Measurements from ENCODE around the gene GSTA4. TPM values are rescaled to one million over a fixed set of nuclear protein-coding genes. Genes with fewer than 3 reads are reported as not detected.
"Not testable (repeated sequence)": the region's sequence is repeated elsewhere in the genome, so short reads cannot be mapped to it uniquely, and the experiment has no call there.

Gene GSTA4
- polyA plus RNA-seq, 6 donors from 2014 or later, result 6.7 to 16.1 (median 8.3) TPM

DNA sequence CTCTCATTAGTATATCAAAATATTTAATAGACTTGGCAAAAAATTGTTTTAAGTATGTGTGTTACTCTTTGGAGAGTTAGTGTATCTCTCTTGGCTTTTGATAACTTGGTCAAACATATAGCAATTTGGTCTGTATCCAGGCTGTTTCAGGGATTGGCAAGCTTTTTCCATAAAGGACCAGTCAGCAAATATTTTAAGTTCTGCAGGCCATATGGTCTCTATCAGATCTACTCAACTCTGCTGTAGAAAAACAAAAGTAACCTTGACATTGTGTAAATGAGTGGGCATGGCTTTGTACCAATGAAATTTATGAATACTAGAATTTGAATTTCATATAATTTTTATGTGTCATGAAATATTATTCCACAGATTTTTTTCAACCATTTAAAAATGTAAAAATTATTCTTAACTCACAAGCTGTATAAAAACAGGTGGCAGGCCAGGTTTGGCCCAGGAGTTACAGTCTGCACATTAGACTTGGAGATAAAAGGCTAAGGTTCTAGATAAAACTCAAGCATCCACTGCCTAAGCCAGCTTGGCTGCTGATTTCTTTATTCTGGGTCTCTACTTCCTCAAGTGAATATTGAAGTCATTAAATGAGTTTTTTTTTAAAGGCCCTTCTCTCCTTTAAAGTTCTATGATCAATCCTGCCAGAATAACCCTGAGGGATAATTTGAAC, 13.7 kb downstream of the GSTA4 start:
- Mint-ChIP-seq H3K36me3 (no peaks in the 10 kb centered on the region), H3K27me3 (no peaks in the 10 kb centered on the region), H3K4me3 (no peak overlapping the region), H3K4me1 (peaks cover 36 to 40% (median 39%) of the 10 kb centered on the region in 3 donors), H3K9me3 (no peaks in the 10 kb centered on the region), H3K27ac (no peak overlapping the region)
- no peak for ATAC-seq (ENCODE audit: low read depth in 2 of 2)
- no peak for DNase-seq

DNA sequence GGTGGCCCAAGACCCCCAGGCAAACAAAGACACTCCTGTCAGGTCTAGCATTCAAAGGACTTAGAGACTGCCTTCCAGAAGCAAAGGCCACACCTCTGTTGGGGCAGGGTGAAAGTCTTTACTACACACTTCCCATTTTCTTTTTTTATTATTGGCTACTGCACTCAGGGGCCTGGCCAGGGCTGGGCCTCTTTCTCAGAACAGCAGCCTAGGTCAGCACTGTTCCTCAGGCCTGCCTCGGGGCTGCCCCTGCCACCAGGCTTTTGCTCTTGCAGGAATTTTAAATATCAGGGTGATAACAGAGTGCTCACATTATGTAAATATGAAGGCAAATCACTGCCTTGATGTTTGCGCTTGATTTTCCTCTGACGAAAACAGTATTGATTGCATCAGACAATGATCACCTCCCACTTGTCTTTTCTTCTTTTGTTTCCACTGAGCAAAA, 18.5 kb downstream of the GSTA4 start:
- H3K36me3 Mint-ChIP-seq, result no peaks in the 10 kb centered on the region
- DNase-seq (peak; percentile 37), ATAC-seq (ENCODE audit: low read depth in 2 of 2) (peak in 1 of 2 donors; percentile 88)
- H3K4me3 Mint-ChIP-seq, result peak overlapping the region in 3 of 8 donors; percentile 23 to 57 (median 48)
- no peaks in the 10 kb centered on the region for H3K9me3 Mint-ChIP-seq
- no peaks in the 10 kb centered on the region for H3K27me3 Mint-ChIP-seq
- H3K4me1 Mint-ChIP-seq, result peaks cover 11 to 23% (median 13%) of the 10 kb centered on the region in 3 donors
- peak overlapping the region in 2 of 6 donors; percentile 8 to 30 for H3K27ac Mint-ChIP-seq

DNA sequence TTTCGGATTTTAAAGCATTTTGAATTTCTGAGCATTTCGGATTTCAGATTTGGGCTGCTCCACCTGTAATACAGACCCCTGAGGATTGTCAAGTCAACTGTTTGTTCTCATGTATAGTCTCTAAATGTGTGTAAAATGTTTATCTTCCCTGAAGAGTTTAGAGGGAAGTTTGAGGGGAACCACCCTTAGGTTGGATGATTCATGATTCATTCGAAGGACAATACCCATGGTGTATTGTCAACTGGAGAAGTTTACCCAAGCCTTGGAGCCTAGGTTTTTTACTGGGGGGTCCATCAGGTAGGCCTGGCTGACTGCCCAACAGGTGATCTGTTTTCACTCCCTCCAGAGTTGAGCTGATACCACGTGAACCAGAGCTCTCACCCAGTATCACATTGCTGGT, 18.9 kb downstream of the GSTA4 start:
- no peak for DNase-seq
- ATAC-seq (ENCODE audit: low read depth in 2 of 2), result no peak
- no peaks in the 10 kb centered on the region for H3K27me3 Mint-ChIP-seq
- H3K4me3 Mint-ChIP-seq, result peak overlapping the region in 1 of 8 donors; percentile 48
- no peaks in the 10 kb centered on the region for H3K9me3 Mint-ChIP-seq
- H3K36me3 Mint-ChIP-seq, result no peaks in the 10 kb centered on the region
- H3K27ac Mint-ChIP-seq, result peak overlapping the region in 1 of 6 donors; percentile 30
- peaks cover 11 to 23% (median 13%) of the 10 kb centered on the region in 3 donors for H3K4me1 Mint-ChIP-seq

DNA sequence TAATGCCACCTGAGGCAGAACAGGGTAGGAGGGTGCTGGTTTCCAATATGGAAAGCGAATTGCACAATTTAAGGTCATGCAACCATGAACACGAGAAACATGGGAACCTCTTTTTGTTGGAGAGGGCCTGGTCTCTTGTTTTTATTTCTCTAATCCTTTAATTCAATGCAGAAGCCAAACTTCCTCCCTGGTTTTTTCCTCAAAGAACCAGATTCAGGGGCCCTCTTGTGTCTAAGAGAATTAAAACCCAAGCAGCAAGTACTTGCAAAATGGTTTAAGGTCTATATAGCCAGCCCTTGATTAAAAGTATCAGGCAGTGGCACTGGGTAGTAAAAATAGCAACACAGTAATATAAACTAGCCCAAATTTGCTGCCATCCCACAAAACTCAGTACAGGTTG, 19.5 kb downstream of the GSTA4 start:
- Mint-ChIP-seq H3K27me3 (no peaks in the 10 kb centered on the region), H3K9me3 (no peaks in the 10 kb centered on the region), H3K36me3 (no peaks in the 10 kb centered on the region), H3K4me3 (no peak overlapping the region), H3K27ac (no peak overlapping the region), H3K4me1 (peaks cover 11 to 23% (median 13%) of the 10 kb centered on the region in 3 donors)
- ATAC-seq (ENCODE audit: low read depth in 2 of 2), result no peak
- DNase-seq, result no peak

DNA sequence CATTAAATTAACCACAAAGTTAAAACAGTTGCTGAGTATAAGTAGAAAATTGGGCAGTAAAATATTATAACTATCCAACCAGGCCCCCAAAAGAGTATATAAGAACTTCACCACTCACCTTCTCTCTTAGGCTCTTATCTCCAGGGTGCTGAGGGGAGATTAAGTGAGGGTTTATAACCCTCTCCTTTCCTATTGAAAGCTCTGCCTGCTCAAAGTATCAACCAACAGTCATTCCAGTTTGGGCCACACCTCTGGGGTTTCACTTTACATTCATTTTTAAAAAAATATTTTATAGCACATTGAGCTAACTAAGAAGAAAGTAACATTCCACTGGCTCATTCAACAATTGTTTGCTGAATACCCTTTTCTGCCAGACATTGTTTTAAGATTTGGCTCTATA, 22.1 kb downstream of the GSTA4 start:
- Mint-ChIP-seq H3K9me3 (no peaks in the 10 kb centered on the region), H3K4me1 (peaks cover 11 to 35% (median 16%) of the 10 kb centered on the region in 3 donors), H3K27me3 (no peaks in the 10 kb centered on the region), H3K36me3 (no peaks in the 10 kb centered on the region), H3K4me3 (no peak overlapping the region), H3K27ac (no peak overlapping the region)
- ATAC-seq (ENCODE audit: low read depth in 2 of 2) (no peak), DNase-seq (no peak)

DNA sequence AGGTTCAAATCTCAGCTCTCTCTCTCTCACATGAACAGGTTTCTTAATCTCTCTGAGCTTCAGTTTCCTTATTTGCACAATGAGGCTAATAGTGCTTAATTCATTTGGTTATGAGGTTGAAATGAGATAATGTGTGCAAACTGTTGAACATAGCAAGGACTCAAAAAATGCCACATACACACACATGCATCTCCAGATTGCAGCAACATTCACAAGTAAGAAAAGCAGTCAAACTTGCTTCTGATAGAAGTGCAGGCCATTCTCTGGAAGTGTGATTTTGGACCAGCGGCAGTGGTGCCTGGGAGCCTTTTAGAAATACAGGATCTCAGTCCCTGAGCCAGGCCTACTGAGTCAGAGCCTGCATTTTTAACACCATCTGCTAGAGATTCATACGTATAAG, 25.7 kb downstream of the GSTA4 start:
- Mint-ChIP-seq H3K36me3 (no peaks in the 10 kb centered on the region), H3K4me3 (no peak overlapping the region)
- no peak for ATAC-seq (ENCODE audit: low read depth in 2 of 2)

DNA sequence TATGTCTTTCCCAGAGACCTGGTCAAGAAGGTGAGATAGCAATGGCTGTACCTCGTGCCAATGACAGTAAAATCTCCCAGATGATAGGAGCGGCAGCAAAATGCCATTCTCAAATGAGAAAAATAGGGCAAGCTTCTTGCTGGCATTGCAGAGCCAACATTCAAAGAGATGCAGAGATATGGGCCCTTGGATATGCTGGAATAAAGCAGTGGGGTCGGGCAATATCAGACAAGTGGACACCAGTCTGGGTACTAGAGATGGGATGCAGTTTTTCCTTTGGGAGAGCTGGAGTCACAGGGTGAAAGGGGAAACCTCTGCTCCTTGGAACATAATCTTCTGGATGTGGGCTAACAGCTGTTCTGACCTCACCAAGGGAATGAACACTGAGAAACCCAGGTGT, 29.0 kb downstream of the GSTA4 start:
- H3K36me3 Mint-ChIP-seq, result no peaks in the 10 kb centered on the region
- no peak overlapping the region for H3K27ac Mint-ChIP-seq
- H3K9me3 Mint-ChIP-seq, result peaks cover 0 to 2% (median 0%) of the 10 kb centered on the region in 7 donors
- peaks cover 0 to 12% (median 3%) of the 10 kb centered on the region in 3 donors for H3K4me1 Mint-ChIP-seq
- H3K4me3 Mint-ChIP-seq, result no peak overlapping the region
- ATAC-seq (ENCODE audit: low read depth in 2 of 2) (no peak), DNase-seq (no peak)
- peaks cover 0 to 9% (median 3%) of the 10 kb centered on the region in 3 donors for H3K27me3 Mint-ChIP-seq

More for the DNA sequence above, 25.7 kb downstream of the GSTA4 start:
- Mint-ChIP-seq H3K4me1 (peaks cover 1 to 16% (median 3%) of the 10 kb centered on the region in 3 donors), H3K9me3 (no peaks in the 10 kb centered on the region), H3K27ac (no peak overlapping the region), H3K27me3 (no peaks in the 10 kb centered on the region)
- no peak for DNase-seq

DNA sequence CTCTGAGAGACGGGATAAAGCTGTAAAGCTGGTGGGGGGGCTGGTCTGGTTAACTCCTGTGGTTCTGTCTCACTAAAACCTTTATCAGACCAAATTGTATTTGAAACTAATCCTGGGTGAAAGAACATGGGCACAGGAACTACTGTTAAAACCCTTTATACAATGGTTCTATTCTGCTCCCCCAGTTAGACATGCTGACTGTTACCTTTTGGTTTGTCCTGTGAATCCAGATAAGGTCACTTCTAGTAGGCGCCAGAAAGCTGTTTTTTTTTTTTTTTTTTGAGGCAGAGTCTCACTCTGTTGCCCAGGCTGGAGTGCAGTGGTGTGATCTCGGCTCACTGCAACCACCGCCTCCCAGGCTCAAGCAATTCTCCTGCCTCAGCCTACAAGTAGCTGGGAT, 29.7 kb downstream of the GSTA4 start:
- Mint-ChIP-seq H3K36me3 (no peaks in the 10 kb centered on the region), H3K9me3 (peaks cover 0 to 2% (median 0%) of the 10 kb centered on the region in 7 donors), H3K27ac (no peak overlapping the region), H3K4me1 (peaks cover 0 to 12% (median 3%) of the 10 kb centered on the region in 3 donors), H3K4me3 (no peak overlapping the region), H3K27me3 (peaks cover 0 to 9% (median 3%) of the 10 kb centered on the region in 3 donors)
- ATAC-seq (ENCODE audit: low read depth in 2 of 2), result no peak
- DNase-seq, result no peak

DNA sequence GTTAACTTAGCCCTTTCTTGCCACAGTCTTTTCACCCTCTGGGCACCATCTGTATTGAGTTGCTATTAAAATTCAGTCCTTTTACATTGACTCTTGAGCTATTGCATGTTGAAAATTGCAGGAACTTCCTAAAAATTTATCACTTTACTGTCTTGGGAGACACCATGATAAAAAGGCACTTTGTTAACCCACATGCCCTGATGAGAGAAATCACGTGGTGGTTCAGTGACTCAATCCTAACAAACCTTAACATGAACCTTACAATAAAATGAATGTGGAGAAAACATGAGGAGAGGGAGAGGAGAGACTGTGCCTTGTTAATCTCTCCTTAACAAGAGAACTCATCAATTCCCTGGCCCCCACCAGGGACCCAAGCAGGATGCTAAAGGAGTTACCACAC, 30.8 kb downstream of the GSTA4 start:
- H3K27me3 Mint-ChIP-seq, result peaks cover 0 to 9% (median 3%) of the 10 kb centered on the region in 3 donors
- H3K36me3 Mint-ChIP-seq, result no peaks in the 10 kb centered on the region
- H3K4me3 Mint-ChIP-seq, result no peak overlapping the region
- H3K27ac Mint-ChIP-seq, result no peak overlapping the region
- peaks cover 0 to 2% (median 1%) of the 10 kb centered on the region in 3 donors for H3K4me1 Mint-ChIP-seq
- ATAC-seq (ENCODE audit: low read depth in 2 of 2), result no peak
- peaks cover 0 to 2% (median 0%) of the 10 kb centered on the region in 7 donors for H3K9me3 Mint-ChIP-seq
- DNase-seq, result no peak

DNA sequence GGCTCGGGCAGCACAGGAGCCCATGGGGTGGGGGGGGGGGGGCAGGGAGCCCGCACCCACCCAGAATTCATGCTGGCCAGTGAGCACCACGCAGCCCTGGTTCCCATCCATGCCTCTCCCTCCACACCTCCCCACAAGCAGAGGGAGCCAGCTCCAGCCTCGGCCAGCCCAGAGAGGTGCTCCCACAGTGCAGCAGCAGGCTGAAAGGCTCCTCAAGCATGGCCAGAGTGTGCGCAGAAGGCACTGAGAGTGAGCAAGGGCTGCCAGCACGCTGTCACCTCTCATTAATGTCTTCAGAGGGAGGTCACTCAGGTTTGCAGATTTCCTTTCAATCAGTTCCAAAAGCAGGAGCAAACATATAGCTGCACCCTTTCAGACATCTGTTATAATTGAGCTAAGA, 32.4 kb downstream of the GSTA4 start:
- H3K4me1 Mint-ChIP-seq, result no peaks in the 10 kb centered on the region
- no peaks in the 10 kb centered on the region for H3K36me3 Mint-ChIP-seq
- DNase-seq, result no peak
- H3K27ac Mint-ChIP-seq, result no peak overlapping the region
- no peak overlapping the region for H3K4me3 Mint-ChIP-seq
- ATAC-seq (ENCODE audit: low read depth in 2 of 2), result no peak
- peaks cover 0 to 2% (median 0%) of the 10 kb centered on the region in 7 donors for H3K9me3 Mint-ChIP-seq
- H3K27me3 Mint-ChIP-seq, result peaks cover 0 to 9% (median 3%) of the 10 kb centered on the region in 3 donors

DNA sequence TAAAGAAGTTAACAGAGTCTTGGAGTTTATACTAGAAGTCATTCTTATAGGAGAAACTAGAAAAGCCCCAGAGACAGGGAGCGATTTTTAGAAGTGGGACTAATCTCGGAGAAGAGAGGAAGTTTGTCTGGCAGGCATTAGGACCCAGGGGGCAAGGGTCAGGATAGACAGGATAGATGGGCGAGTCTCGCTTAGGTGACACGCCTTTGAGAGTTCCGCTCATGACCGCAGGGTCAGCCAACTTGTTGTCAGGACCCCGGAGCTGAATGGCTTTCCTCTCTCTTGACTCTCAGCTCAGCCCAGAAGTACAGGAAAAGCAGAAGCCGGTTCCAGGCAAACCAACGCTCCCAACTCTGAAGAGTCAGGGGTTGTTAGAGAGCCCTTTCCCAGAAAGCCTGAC, 34.1 kb downstream of the GSTA4 start:
- not testable (repeated sequence) for H3K36me3 Mint-ChIP-seq; ATAC-seq (ENCODE audit: low read depth in 2 of 2); H3K9me3 Mint-ChIP-seq; DNase-seq; H3K4me3 Mint-ChIP-seq; H3K4me1 Mint-ChIP-seq
- H3K27me3 Mint-ChIP-seq, result peaks cover 0 to 14% (median 11%) of the 10 kb centered on the region in 3 donors
- H3K27ac Mint-ChIP-seq, result peak overlapping the region in 1 of 6 donors; percentile 52

DNA sequence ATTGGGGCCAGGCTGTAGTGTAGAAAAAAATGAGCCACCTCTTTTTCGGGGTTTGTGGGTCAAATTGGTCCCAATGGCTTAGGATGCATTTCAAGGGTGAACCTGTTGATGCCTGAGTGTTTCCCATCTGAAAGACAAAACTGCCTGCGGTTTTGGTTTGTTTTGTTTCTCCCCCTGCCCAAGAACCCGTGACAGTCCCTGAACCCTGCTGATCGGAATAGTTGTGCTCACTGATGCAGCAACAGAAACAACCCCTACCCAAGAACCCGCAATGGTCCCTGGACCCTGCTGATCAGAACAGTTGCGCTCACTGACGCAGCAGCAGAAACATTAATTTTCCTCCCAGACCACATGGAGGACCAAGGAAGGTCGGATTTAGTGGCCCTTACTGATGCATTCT, 34.9 kb downstream of the GSTA4 start:
- not testable (repeated sequence) for H3K4me1 Mint-ChIP-seq
- H3K4me3 Mint-ChIP-seq, result peak overlapping the region in 1 of 8 donors; percentile 42

DNA sequence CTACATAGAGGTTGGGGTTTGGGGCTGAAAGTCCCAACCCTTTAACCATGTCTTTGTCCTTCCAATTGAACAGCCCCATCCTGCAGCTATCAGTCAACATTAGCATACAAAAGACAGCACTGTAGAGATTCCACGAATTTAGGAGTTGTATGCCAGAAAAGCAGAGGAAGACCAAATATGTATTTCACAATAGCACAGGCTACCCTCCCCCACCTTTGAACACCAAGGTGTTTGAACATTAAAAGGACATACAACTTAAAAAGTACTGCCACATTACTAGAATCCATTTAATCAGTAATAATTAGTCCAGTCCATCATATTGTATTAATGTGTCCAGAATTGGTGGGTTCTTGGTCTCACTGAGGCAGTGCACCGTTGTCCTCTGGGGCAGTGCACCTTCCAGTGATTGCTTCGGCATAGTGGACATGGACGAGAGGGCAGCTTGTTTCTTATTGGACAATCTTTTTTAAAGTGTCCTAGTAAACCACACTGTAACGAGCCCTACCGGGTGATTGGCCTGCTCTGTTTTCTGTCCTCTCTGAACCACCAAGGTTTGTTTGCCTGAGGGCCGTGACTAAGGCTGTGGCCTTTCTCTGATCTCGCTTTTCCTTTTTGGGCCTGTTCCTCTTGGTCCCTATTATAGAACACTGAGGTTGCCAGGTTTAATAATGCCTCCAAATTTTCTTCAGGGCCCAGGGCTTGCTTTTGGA, 36.4 kb downstream of the GSTA4 start:
- no peak overlapping the region for H3K27ac Mint-ChIP-seq
- H3K4me3 Mint-ChIP-seq, result no peak overlapping the region
- peaks cover 0 to 2% (median 0%) of the 10 kb centered on the region in 7 donors for H3K9me3 Mint-ChIP-seq
- no peaks in the 10 kb centered on the region for H3K4me1 Mint-ChIP-seq
- DNase-seq (no peak), ATAC-seq (ENCODE audit: low read depth in 2 of 2) (no peak)
- H3K27me3 Mint-ChIP-seq, result peaks cover 0 to 14% (median 14%) of the 10 kb centered on the region in 3 donors
- H3K36me3 Mint-ChIP-seq, result no peaks in the 10 kb centered on the region

More for the DNA sequence above, 34.9 kb downstream of the GSTA4 start:
- DNase-seq; H3K9me3 Mint-ChIP-seq; H3K27ac Mint-ChIP-seq; H3K36me3 Mint-ChIP-seq; ATAC-seq (ENCODE audit: low read depth in 2 of 2): not testable (repeated sequence)
- peaks cover 0 to 14% (median 11%) of the 10 kb centered on the region in 3 donors for H3K27me3 Mint-ChIP-seq

DNA sequence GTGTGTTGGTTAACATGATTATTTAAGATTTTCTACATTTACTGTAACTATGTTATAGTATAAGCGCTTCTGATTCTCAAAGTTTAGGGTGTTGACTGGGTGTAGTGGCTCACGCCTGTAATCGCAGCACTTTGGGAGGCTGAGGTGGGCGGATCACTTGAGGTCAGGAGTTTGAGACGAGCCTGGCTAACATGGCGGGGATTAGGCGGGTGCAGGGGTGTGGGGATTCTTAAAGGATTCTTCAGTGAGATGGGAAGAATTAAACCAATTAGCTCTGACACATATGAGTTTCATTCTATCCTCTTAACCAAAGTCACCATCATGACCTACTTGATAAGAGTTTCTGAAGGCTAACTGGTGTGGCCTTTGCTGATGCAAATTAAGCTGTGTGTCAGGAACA, 39.2 kb downstream of the GSTA4 start:
- ATAC-seq (ENCODE audit: low read depth in 2 of 2) (no peak), DNase-seq (no peak)
- no peak overlapping the region for H3K27ac Mint-ChIP-seq
- H3K9me3 Mint-ChIP-seq, result no peaks in the 10 kb centered on the region
- no peak overlapping the region for H3K4me3 Mint-ChIP-seq
- H3K4me1 Mint-ChIP-seq, result no peaks in the 10 kb centered on the region
- H3K36me3 Mint-ChIP-seq, result no peaks in the 10 kb centered on the region
- H3K27me3 Mint-ChIP-seq, result peaks cover 0 to 12% (median 6%) of the 10 kb centered on the region in 3 donors
